ENCODE measurements around the gene GIN1.

- TF ChIP-seq CTCF (conservative IDR thresholded peaks at IDR 0.05), result no peak
- TF ChIP-seq EZH2 (IDR thresholded peaks at IDR 0.05; ENCODE audit: low read depth), result no peak
Observed at GRCh38 chr5:103114440-103114839, 5.5 kb downstream of the GIN1 start.

All from PC-9 (cell line).